Neural progenitor cell (in vitro differentiated cells): ENCODE results near the gene CDCP1. TPM values are rescaled to one million over a fixed set of nuclear protein-coding genes. Genes with fewer than 3 reads are reported as not detected.

Experiments
- DNase-seq: peaks from one replicate; pipeline ENCODE4 v3.0.0-alpha.2; 2016; ENCODE audit warnings: low spot score
- H2AFZ ChIP-seq: fragments of 200-600 bp; sonication (generic); replicated peaks from 2 replicates; pipeline ENCODE4 v1.6.1; 2016; ENCODE audit warnings: antibody characterized with exemption
- H3F3A ChIP-seq: fragments of 200-600 bp; sonication (generic); 2 replicates; pipeline ENCODE4 v1.6.1; 2016; ENCODE audit warnings: antibody characterized with exemption, low read depth
- H3K27ac ChIP-seq: fragments of 200-600 bp; sonication (generic); 2 replicates; pipeline ENCODE4 v1.5.1; 2016; ENCODE audit warnings: mild to moderate bottlenecking
- H3K27me3 ChIP-seq: fragments of 200-600 bp; sonication (generic); 2 replicates; pipeline ENCODE4 v1.6.1; 2016; ENCODE audit warnings: mild to moderate bottlenecking, moderate library complexity
- H3K36me3 ChIP-seq: fragments of 200-600 bp; sonication (generic); 2 replicates; pipeline ENCODE4 v1.5.1; 2016
- H3K4me1 ChIP-seq: fragments of 200-600 bp; sonication (generic); 2 replicates; pipeline ENCODE4 v1.6.1; 2016; ENCODE audit warnings: mixed run types
- H3K4me2 ChIP-seq: fragments of 200-600 bp; sonication (generic); 2 replicates; pipeline ENCODE4 v1.6.1; 2016
- H3K4me3 ChIP-seq: fragments of 200-600 bp; sonication (generic); 2 replicates; pipeline ENCODE4 v1.5.1; 2016
- H3K79me2 ChIP-seq: fragments of 200-600 bp; sonication (generic); 2 replicates; pipeline ENCODE4 v1.6.1; 2016; ENCODE audit warnings: low read depth
- H3K9ac ChIP-seq: fragments of 200-600 bp; sonication (generic); 2 replicates; pipeline ENCODE4 v1.6.1; 2016
- H3K9me3 ChIP-seq: fragments of 200-600 bp; sonication (generic); 2 replicates; pipeline ENCODE4 v1.5.1; 2016; ENCODE audit warnings: low read depth
- H4K20me1 ChIP-seq: fragments of 200-600 bp; sonication (generic); 2 replicates; pipeline ENCODE4 v1.6.1; 2016; ENCODE audit warnings: low read depth
- H3K27ac Mint-ChIP-seq: 3 replicates; pipeline ENCODE4 v1.8.0; 2021; ENCODE audit warnings: mixed read lengths
- H3K27me3 Mint-ChIP-seq: 2 replicates; pipeline ENCODE4 v1.8.0; 2022; ENCODE audit warnings: low read depth, mild to moderate bottlenecking, inconsistent platforms, moderate library complexity, mixed read lengths; ENCODE audit not compliant: insufficient read depth
- H3K36me3 Mint-ChIP-seq: 3 replicates; pipeline ENCODE4 v1.8.0; 2021; ENCODE audit warnings: mixed read lengths
- H3K4me1 Mint-ChIP-seq: 3 replicates; pipeline ENCODE4 v1.8.0; 2021; ENCODE audit warnings: mixed read lengths
- H3K4me3 Mint-ChIP-seq: 3 replicates; pipeline ENCODE4 v1.8.0; 2021; ENCODE audit warnings: mild to moderate bottlenecking, moderate library complexity, mixed read lengths
- H3K9me3 Mint-ChIP-seq: 3 replicates; pipeline ENCODE4 v1.8.0; 2020; ENCODE audit warnings: mixed read lengths
- CTCF ChIP-seq: fragments of 200-600 bp; sonication (generic); IDR thresholded peaks from 2 replicates; pipeline ENCODE4 v1.5.1; 2017; ENCODE audit warnings: antibody characterized with exemption, mild to moderate bottlenecking
- EZH2 ChIP-seq: fragments of 200-600 bp; sonication (generic); IDR thresholded peaks from 2 replicates; pipeline ENCODE4 v1.6.1; 2017; ENCODE audit warnings: antibody characterized with exemption, mild to moderate bottlenecking, moderate library complexity
- EZH2phosphoT487 ChIP-seq: fragments of 200-600 bp; sonication (generic); IDR thresholded peaks from 2 replicates; pipeline ENCODE4 v1.6.1; 2017; ENCODE audit warnings: antibody characterized with exemption
- total RNA-seq: library from RNA; depleted of rRNA; stranded (reverse); fragments of >200 nt; gene quantifications from 2 replicates; pipeline ENCODE4 v1.2.3, GENCODE V29; 2015; ENCODE audit warnings: low replicate concordance

Gene CDCP1
- total RNA-seq, 1 donor from 2014 or later = 0.24 TPM

DNA sequence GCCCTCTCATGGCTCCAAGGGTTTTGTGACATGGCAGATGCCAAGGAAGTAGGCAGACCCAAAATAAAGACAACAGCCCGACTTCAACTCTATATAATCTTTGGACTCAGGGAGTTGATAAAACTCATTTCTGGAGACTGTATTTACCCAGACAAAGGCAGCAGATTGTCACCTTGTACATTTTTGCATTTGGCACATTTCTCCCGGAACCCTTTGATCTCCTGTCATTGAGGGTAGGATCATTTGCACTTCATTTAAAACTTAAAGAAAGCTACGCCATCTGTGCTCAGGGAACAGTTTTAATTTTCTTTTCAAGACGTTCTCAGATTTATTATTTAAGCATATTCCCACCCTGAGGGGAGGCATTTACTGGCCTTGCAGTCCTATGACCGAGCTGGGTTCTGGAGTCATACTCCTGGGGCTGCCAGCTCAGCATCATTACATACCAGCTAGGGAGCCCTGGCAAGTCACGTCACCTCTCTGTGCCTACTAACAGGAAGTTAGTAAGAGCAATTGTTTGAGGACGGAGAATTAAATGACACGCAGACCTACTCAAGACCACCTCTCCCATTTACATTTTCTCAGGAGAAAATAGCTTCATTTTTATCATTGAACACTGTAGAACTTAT is 5.9 kb downstream of the CDCP1 start:
- H3K9me3 ChIP-seq = no peaks in the 10 kb centered on the region
- no peak overlapping the region for H3K4me2 ChIP-seq

GRCh38 chr3:45139372-45140140 is 6.6 kb downstream of the CDCP1 start:
- DNase-seq = no peak
- H3K9me3 Mint-ChIP-seq = peaks cover 5% of the 10 kb centered on the region
- TF ChIP-seq EZH2 (no peak), CTCF (no peak), EZH2phosphoT487 (no peak)
- Histone ChIP-seq H2AFZ (no peak overlapping the region), H3K36me3 (no peaks in the 10 kb centered on the region), H3K27me3 (peaks cover 19% of the 10 kb centered on the region), H3K9ac (no peak overlapping the region), H3K4me1 (no peaks in the 10 kb centered on the region), H3F3A (no peaks in the 10 kb centered on the region), H4K20me1 (no peaks in the 10 kb centered on the region), H3K9me3 (no peaks in the 10 kb centered on the region), H3K4me2 (no peak overlapping the region), H3K79me2 (no peaks in the 10 kb centered on the region), H3K27ac (no peak overlapping the region), H3K4me3 (no peak overlapping the region)
- H3K4me1 Mint-ChIP-seq = peaks cover 8% of the 10 kb centered on the region
- H3K27ac Mint-ChIP-seq = no peak overlapping the region
- H3K27me3 Mint-ChIP-seq = peaks cover 16% of the 10 kb centered on the region
- H3K36me3 Mint-ChIP-seq = no peaks in the 10 kb centered on the region
- no peak overlapping the region for H3K4me3 Mint-ChIP-seq

More for the DNA sequence above, 5.9 kb downstream of the CDCP1 start:
- H3K36me3 Mint-ChIP-seq = no peaks in the 10 kb centered on the region
- peaks cover 26% of the 10 kb centered on the region for H3K27me3 ChIP-seq
- no peak overlapping the region for H3K4me3 Mint-ChIP-seq
- H3K9me3 Mint-ChIP-seq = peaks cover 8% of the 10 kb centered on the region
- H3F3A ChIP-seq = no peaks in the 10 kb centered on the region
- H3K27ac ChIP-seq = no peak overlapping the region
- H4K20me1 ChIP-seq = no peaks in the 10 kb centered on the region
- peaks cover 22% of the 10 kb centered on the region for H3K27me3 Mint-ChIP-seq
- peaks cover 11% of the 10 kb centered on the region for H3K4me1 Mint-ChIP-seq
- DNase-seq = no peak
- no peaks in the 10 kb centered on the region for H3K36me3 ChIP-seq
- H2AFZ ChIP-seq = no peak overlapping the region
- no peak overlapping the region for H3K4me3 ChIP-seq
- no peak overlapping the region for H3K27ac Mint-ChIP-seq
- H3K4me1 ChIP-seq = peaks cover 3% of the 10 kb centered on the region
- no peak overlapping the region for H3K9ac ChIP-seq
- TF ChIP-seq EZH2phosphoT487 (no peak), EZH2 (no peak), CTCF (no peak)
- no peaks in the 10 kb centered on the region for H3K79me2 ChIP-seq

DNA sequence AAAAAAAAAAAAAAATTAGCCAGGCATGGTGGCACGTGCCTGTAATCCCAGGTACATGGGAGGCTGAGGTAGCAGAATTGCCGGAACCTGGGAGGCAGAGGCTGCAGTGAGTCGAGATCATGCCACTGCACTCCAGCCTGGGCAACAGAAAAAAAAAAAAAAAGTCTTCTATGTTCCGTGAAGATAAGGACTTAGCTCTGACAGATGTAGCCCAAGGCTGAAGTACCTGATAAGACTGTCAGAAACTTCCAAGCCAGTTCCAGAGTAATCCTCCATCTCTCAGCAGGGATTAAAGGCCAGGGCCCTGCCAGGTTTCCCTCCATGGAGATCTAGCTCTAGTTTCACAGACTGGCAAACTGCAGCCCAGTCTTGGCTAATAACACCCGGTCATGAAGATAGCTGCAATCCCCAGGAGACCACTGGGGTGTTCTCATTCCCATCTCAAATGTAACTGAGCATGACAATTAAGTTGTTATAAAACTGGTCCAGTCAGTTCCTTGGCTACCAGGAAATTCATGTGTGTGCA is 8.5 kb downstream of the CDCP1 start:
- TF ChIP-seq EZH2phosphoT487 = no peak
- no peak for TF ChIP-seq EZH2
- TF ChIP-seq CTCF = no peak
- DNase-seq = no peak
- no peaks in the 10 kb centered on the region for H3K79me2 ChIP-seq
- Mint-ChIP-seq H3K36me3 (no peaks in the 10 kb centered on the region), H3K4me3 (no peak overlapping the region), H3K27me3 (peaks cover 5% of the 10 kb centered on the region), H3K27ac (no peak overlapping the region), H3K4me1 (peaks cover 4% of the 10 kb centered on the region), H3K9me3 (peaks cover 5% of the 10 kb centered on the region)
- no peaks in the 10 kb centered on the region for H3K9me3 ChIP-seq
- peaks cover 3% of the 10 kb centered on the region for H3K27me3 ChIP-seq
- no peak overlapping the region for H3K27ac ChIP-seq
- H3K36me3 ChIP-seq = no peaks in the 10 kb centered on the region
- no peaks in the 10 kb centered on the region for H3F3A ChIP-seq
- no peak overlapping the region for H3K4me2 ChIP-seq
- H3K4me3 ChIP-seq = no peak overlapping the region
- H3K9ac ChIP-seq = no peak overlapping the region
- H4K20me1 ChIP-seq = no peaks in the 10 kb centered on the region
- H3K4me1 ChIP-seq = no peaks in the 10 kb centered on the region
- no peak overlapping the region for H2AFZ ChIP-seq
